Peyer's patch (tissue), 4 donors: ENCODE measurements around the gene IWS1. TPM values are rescaled to one million over a fixed set of nuclear protein-coding genes. Genes with fewer than 3 reads are reported as not detected.

Experiments used
- DNase-seq, 3 donors: peaks; one replicate each; pipeline ENCODE4 v3.0.0-alpha.2; 2017 to 2019
- H3K27ac ChIP-seq, 4 donors: fragments of 200-600 bp; sonication (generic); one replicate each; pipeline ENCODE4 v1.5.1; 2016 to 2019
- H3K27me3 ChIP-seq, 2 donors: fragments of 200-600 bp; sonication (generic); one replicate each; pipeline ENCODE4 v1.5.1; 2019
- H3K36me3 ChIP-seq, 3 donors: fragments of 200-600 bp; sonication (generic); one replicate each; pipeline ENCODE4 v1.5.1; 2016 to 2019
- H3K4me1 ChIP-seq, 4 donors: fragments of 200-600 bp; sonication (generic); one replicate each; pipeline ENCODE4 v1.5.1; 2016 to 2019
- H3K4me3 ChIP-seq, 4 donors: fragments of 200-600 bp; sonication (generic); 1 replicate in 3 of 4; 2 replicates in 1 of 4; pipeline ENCODE4 v1.5.1; 2016 to 2019; ENCODE audit warnings: mild to moderate bottlenecking in 1 of 4
- H3K9me3 ChIP-seq, 4 donors: fragments of 200-600 bp; sonication (generic); one replicate each; pipeline ENCODE4 v1.5.1; 2016 to 2019; ENCODE audit warnings: mild to moderate bottlenecking in 1 of 4
- POLR2A ChIP-seq, 2 donors: fragments of 450-650 bp; IDR thresholded peaks; one replicate each; pipeline ENCODE4 v1.5.1; 2017; ENCODE audit warnings: antibody characterized with exemption in 2 of 2, mild to moderate bottlenecking in 2 of 2, moderate library complexity in 2 of 2
- total RNA-seq, 4 donors: library from RNA; depleted of rRNA; stranded (reverse); fragments of >200 nt; gene quantifications; one replicate each; pipeline ENCODE4 v1.1.0, GENCODE V29; 2016
- TF ChIP-seq, protein P1 (sequence below), 6 experiments: fragments of 450-650 bp in 4 of 6; fragments of 200-600 bp in 2 of 6; sonication (generic) in 1 of 6; IDR thresholded peaks; one replicate each; pipeline ENCODE4 v1.5.1; 2017 to 2019; ENCODE audit warnings: antibody characterized with exemption in 6 of 6, mild to moderate bottlenecking in 3 of 6, moderate library complexity in 1 of 6

IWS1 gene
- total RNA-seq, 4 donors from 2014 or later, result 39.6 to 189 (median 54.6) TPM

DNA sequence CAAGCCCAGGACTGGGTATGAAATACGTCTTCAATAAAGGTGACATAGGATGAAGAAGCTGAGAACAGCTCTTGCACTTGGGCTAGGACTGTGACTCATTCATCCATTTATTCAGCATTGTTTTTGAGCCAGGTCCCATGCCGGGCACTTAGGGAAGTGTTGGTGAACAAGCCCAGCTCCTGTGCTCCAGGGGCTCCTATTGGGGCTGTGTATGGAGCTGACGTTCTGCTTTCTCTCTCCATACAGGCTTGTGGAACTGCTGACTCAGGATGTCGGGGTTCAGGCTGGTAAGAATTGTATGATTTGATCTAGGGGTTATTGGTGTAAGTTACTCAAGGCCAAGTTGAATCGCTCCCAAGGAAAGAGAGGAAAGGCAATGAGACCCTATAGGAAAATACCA lies 33.2 kb upstream of the IWS1 start:
- Histone ChIP-seq H3K9me3 (no peaks in the 10 kb centered on the region), H3K27ac (no peak overlapping the region), H3K27me3 (no peaks in the 10 kb centered on the region), H3K36me3 (peaks cover 0 to 38% (median 0%) of the 10 kb centered on the region in 3 donors), H3K4me3 (no peak overlapping the region), H3K4me1 (peaks cover 0 to 7% (median 0%) of the 10 kb centered on the region in 4 donors)
- peak in 1 of 3 donors; percentile 9 for DNase-seq
- TF ChIP-seq POLR2A (IDR thresholded peaks at IDR 0.05), result no peak
- TF ChIP-seq, protein P1, sequence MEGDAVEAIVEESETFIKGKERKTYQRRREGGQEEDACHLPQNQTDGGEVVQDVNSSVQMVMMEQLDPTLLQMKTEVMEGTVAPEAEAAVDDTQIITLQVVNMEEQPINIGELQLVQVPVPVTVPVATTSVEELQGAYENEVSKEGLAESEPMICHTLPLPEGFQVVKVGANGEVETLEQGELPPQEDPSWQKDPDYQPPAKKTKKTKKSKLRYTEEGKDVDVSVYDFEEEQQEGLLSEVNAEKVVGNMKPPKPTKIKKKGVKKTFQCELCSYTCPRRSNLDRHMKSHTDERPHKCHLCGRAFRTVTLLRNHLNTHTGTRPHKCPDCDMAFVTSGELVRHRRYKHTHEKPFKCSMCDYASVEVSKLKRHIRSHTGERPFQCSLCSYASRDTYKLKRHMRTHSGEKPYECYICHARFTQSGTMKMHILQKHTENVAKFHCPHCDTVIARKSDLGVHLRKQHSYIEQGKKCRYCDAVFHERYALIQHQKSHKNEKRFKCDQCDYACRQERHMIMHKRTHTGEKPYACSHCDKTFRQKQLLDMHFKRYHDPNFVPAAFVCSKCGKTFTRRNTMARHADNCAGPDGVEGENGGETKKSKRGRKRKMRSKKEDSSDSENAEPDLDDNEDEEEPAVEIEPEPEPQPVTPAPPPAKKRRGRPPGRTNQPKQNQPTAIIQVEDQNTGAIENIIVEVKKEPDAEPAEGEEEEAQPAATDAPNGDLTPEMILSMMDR (IDR thresholded peaks at IDR 0.05), result no peak

DNA sequence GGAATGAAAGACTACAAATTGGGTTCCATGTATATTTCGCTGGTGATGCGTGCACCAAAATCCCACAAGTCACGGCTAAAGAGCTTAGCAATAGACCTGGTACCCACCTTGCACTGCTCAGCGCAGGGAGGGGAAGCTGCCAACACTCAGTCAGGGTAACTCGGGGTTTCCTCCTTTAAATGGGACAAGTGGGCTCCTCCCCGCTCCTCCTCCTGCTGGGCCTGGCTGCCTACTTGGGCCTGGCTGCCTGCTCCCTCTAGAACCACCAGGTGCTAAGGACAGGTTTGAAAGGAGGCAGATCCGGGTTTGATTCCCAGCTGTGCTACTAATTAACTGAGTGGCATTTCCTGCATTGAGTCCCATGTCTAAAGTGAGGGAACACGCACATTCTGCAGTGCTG lies 32.6 kb upstream of the IWS1 start:
- Histone ChIP-seq H3K4me3 (no peak overlapping the region), H3K27ac (no peak overlapping the region), H3K27me3 (no peaks in the 10 kb centered on the region), H3K36me3 (peaks cover 0 to 33% (median 0%) of the 10 kb centered on the region in 3 donors), H3K9me3 (no peaks in the 10 kb centered on the region), H3K4me1 (peaks cover 0 to 7% (median 0%) of the 10 kb centered on the region in 4 donors)
- peak in 1 of 3 donors; percentile 39 for DNase-seq
- no peak for TF ChIP-seq POLR2A (IDR thresholded peaks at IDR 0.05)
- TF ChIP-seq, protein P1 (IDR thresholded peaks at IDR 0.05), result no peak

DNA sequence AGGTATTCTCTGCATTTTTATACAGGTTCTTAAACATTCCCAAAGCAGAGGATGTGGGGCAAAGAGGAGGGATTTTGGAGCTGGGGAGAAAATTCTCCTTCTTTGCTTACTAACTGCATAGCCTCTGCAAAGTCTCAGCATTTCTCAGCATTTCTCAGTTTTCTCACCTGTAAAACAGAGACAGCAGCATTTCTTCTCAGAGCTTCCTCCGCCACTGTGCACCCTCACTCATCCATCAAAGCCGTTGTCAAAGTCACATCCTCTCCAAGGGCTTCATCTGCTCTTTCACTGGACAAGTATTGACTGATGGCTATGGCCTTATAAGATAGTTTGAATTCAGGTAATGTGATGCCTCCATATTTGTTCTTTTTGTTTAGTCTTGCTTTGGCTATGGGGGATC lies 26.6 kb upstream of the IWS1 start:
- DNase-seq, result no peak
- Histone ChIP-seq H3K4me1 (no peaks in the 10 kb centered on the region), H3K4me3 (no peak overlapping the region), H3K36me3 (peaks cover 0 to 1% (median 0%) of the 10 kb centered on the region in 3 donors), H3K27me3 (no peaks in the 10 kb centered on the region), H3K9me3 (no peaks in the 10 kb centered on the region), H3K27ac (no peak overlapping the region)
- TF ChIP-seq, protein P1 (IDR thresholded peaks at IDR 0.05), result no peak

DNA sequence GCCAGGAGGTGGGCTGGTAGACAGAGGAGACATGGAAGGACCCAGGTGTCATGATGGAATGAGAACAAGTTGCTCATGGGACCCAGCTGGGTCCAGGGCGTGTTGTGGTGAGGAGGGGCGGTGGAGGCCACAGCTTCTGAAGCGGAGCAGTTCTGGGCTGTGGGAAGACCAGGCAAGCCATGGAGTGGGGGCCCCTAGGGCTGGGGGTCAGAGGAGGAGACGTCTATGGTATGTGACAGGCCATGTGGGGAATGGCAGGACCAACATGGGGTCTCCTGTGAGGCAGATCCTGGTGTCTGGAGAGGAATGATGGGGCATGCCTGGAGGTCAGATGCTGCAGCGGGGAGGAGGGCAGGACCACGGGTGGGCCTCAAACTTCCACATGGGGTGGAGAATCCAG lies 26.0 kb upstream of the IWS1 start:
- TF ChIP-seq, protein P1 (IDR thresholded peaks at IDR 0.05), result no peak
- no peak for TF ChIP-seq POLR2A (IDR thresholded peaks at IDR 0.05)
- Histone ChIP-seq H3K9me3 (no peaks in the 10 kb centered on the region), H3K4me1 (no peaks in the 10 kb centered on the region), H3K27me3 (no peaks in the 10 kb centered on the region), H3K4me3 (no peak overlapping the region), H3K27ac (no peak overlapping the region), H3K36me3 (no peaks in the 10 kb centered on the region)
- DNase-seq, result peak in 1 of 3 donors; percentile 23

DNA sequence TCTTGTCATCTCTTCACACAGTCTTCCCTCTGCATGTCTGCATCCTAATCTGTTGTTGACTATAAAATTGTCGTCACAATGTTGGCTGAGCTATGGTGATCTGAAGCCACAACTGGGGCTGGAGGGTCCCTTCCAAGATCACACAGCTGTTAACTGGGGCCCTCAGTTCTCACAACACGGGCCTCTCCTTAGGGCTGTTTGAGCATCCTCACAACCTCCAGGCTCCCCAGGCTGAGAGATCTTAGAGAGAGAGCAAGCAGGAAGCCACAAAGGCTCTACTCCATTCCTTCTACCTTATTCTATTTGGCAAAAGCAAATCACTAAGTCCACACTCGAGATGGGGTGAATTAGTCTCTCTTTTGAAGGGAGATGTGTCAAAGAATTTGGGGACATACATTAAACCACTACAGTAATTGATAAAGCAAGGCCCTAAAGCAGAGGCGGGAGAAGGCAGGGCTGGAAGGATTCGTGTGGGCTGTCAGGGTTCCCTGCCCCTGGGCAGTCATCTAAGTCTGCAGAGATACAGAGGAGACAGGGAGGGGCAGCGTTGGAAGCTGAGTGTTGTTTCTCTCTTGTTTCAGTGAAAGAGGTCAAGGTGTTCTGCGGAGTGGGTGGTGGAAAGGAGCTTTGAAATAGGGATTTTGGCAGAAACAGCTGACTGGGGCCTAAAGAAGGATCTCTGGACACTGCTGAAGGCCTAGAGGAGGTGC lies 25.1 kb upstream of the IWS1 start:
- no peaks in the 10 kb centered on the region for H3K9me3 ChIP-seq
- DNase-seq, result peak in 1 of 3 donors; percentile 15
- no peak overlapping the region for H3K27ac ChIP-seq
- no peaks in the 10 kb centered on the region for H3K27me3 ChIP-seq
- no peaks in the 10 kb centered on the region for H3K36me3 ChIP-seq
- H3K4me3 ChIP-seq, result no peak overlapping the region
- H3K4me1 ChIP-seq, result no peaks in the 10 kb centered on the region
- TF ChIP-seq, protein P1 (IDR thresholded peaks at IDR 0.05), result no peak
- TF ChIP-seq POLR2A (IDR thresholded peaks at IDR 0.05), result no peak
